ENCODE measurements around the gene RYR1.
A peak's percentile ranks its signal among the peaks of the same experiment; 100 is the strongest.

The RYR1 gene

DNA sequence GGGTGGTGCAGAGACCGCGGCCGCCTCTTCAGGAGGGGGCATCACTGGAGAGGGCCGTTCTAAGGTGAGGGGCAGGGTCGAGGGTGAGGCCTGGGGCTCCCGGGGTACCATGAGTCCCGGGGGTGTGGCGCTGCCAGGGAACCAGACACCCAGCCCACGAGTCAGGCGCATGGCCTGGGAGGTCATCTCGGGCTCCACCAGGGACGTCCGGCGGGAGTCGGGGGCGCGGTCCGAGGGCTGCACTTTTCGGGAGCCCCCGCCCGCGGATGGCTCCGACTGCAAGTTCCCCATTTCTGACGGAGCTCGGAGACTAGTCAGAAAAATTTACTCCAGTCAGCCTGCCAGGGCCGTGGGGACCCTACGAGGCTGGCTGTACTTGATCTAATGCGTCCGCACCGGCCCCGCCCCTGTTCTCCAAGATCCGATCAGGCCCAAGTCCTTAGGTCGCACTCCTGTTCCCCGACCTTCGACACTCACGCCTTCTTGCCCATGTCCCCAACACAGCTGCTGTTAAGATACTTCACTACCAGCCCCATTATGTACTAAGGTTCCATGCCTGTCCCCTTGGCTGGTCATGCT is 46.4 kb upstream of the RYR1 start:
- Histone ChIP-seq H3K4me3 (ENCODE audit: low read length) (peak overlapping the region; percentile 78), H3K79me2 (ENCODE audit: control insufficient read depth, low read length) (no peaks in the 10 kb centered on the region), H3K4me1 (ENCODE audit: control insufficient read depth, low read length) (peaks cover 25% of the 10 kb centered on the region), H3K9me3 (ENCODE audit: control insufficient read depth, insufficient read depth, low read length) (no peaks in the 10 kb centered on the region), H3K27me3 (ENCODE audit: control insufficient read depth, low read length) (peaks cover 43% of the 10 kb centered on the region), H3F3A (ENCODE audit: control insufficient read depth, insufficient read depth) (no peaks in the 10 kb centered on the region; the same call in 1 of the 2 replicates), H3K36me3 (ENCODE audit: control insufficient read depth, low read length) (peaks cover 12% of the 10 kb centered on the region), H3K9me2 (replicated peaks; ENCODE audit: control insufficient read depth, low read length) (no peaks in the 10 kb centered on the region), H4K20me1 (ENCODE audit: control insufficient read depth, insufficient read depth, low read depth, low read length) (0 out of 2 replicates have a peak, but pooled peaks cover 4% of the 10 kb centered on the region), H3K4me2 (ENCODE audit: low read length) (peak overlapping the region; percentile 95), H3K27ac (ENCODE audit: low read depth, low read length) (no peak overlapping the region; the same call in 1 of the 2 replicates)
- TF ChIP-seq EZH2phosphoT487 (IDR thresholded peaks at IDR 0.05; ENCODE audit: borderline replicate concordance, low read length): no peak
- TF ChIP-seq, protein P1, sequence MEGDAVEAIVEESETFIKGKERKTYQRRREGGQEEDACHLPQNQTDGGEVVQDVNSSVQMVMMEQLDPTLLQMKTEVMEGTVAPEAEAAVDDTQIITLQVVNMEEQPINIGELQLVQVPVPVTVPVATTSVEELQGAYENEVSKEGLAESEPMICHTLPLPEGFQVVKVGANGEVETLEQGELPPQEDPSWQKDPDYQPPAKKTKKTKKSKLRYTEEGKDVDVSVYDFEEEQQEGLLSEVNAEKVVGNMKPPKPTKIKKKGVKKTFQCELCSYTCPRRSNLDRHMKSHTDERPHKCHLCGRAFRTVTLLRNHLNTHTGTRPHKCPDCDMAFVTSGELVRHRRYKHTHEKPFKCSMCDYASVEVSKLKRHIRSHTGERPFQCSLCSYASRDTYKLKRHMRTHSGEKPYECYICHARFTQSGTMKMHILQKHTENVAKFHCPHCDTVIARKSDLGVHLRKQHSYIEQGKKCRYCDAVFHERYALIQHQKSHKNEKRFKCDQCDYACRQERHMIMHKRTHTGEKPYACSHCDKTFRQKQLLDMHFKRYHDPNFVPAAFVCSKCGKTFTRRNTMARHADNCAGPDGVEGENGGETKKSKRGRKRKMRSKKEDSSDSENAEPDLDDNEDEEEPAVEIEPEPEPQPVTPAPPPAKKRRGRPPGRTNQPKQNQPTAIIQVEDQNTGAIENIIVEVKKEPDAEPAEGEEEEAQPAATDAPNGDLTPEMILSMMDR (IDR thresholded peaks at IDR 0.05; ENCODE audit: low read depth, low read length, poor library complexity, severe bottlenecking): no peak

DNA sequence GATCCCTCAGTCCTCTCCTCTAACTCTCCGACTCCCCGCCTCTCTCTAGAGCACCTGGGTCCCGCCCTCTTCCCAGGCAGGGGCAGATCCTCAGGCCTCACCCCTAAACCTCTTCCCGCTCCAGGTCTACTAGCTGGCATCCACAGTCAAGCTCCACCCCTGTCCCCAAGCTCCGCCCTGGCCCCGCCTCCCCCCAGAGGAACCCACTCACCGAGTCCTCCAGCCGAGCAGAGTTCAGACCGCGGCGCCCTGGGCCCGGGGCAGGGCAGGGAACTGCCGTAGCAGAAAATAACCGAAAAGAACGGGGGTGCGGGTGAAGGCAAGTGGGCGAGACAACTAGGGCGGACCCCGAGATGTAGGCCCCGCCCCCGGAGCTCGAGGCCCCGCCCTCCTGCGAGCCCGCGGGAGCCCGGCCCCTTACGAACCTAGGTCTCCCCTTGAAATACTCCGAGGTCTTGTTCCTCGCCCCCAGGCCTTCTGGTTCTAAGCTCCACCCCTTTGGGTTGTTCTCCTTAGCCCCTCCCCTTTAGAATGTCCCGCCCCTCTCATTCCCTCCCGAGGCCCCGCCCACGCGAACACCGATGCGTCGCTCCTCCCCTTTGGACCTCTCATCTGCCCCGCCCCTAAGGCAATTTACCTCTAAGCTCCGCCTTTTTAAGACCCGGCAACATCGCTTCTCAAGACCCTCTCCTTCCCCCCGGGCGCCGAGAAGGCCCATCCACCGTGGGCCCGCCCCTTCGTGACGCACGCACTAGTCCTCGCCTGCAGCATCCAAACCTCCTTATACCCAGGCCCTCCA is 45.7 kb upstream of the RYR1 start, which contains the start of gene GGN:
Gene GGN, minus strand, starts transcription at position 485 of the 799 bp plus-strand sequence. CDS start 773 bp downstream, outside the sequence.
- H3K4me1 ChIP-seq (ENCODE audit: control insufficient read depth, low read length): peaks cover 25% of the 10 kb centered on the region
- H3K4me3 ChIP-seq (ENCODE audit: low read length): peak within 1 kb of the TSS; percentile 78
- TF ChIP-seq, protein P1 (IDR thresholded peaks at IDR 0.05; ENCODE audit: low read depth, low read length, poor library complexity, severe bottlenecking): no peak
- TF ChIP-seq EZH2phosphoT487 (IDR thresholded peaks at IDR 0.05; ENCODE audit: borderline replicate concordance, low read length): no peak
- peaks cover 45% of the 10 kb centered on the region for H3K27me3 ChIP-seq (ENCODE audit: control insufficient read depth, low read length)
- H3K27ac ChIP-seq (ENCODE audit: low read depth, low read length): no peak within 1 kb of the TSS; the same call in 1 of the 2 replicates
- 0 out of 2 replicates have a peak, but pooled peaks cover 4% of the 10 kb centered on the region for H4K20me1 ChIP-seq (ENCODE audit: control insufficient read depth, insufficient read depth, low read depth, low read length)
- peak within 1 kb of the TSS; percentile 95 for H3K4me2 ChIP-seq (ENCODE audit: low read length)
- H3K9me3 ChIP-seq (ENCODE audit: control insufficient read depth, insufficient read depth, low read length): no peaks in the 10 kb centered on the region
- H3K9me2 ChIP-seq (replicated peaks; ENCODE audit: control insufficient read depth, low read length): no peaks in the 10 kb centered on the region
- no peaks in the 10 kb centered on the region for H3K79me2 ChIP-seq (ENCODE audit: control insufficient read depth, low read length)
- H3K36me3 ChIP-seq (ENCODE audit: control insufficient read depth, low read length): peaks cover 8% of the 10 kb centered on the region; the same call in 1 of the 2 replicates
- H3F3A ChIP-seq (ENCODE audit: control insufficient read depth, insufficient read depth): no peaks in the 10 kb centered on the region; the same call in 1 of the 2 replicates

DNA sequence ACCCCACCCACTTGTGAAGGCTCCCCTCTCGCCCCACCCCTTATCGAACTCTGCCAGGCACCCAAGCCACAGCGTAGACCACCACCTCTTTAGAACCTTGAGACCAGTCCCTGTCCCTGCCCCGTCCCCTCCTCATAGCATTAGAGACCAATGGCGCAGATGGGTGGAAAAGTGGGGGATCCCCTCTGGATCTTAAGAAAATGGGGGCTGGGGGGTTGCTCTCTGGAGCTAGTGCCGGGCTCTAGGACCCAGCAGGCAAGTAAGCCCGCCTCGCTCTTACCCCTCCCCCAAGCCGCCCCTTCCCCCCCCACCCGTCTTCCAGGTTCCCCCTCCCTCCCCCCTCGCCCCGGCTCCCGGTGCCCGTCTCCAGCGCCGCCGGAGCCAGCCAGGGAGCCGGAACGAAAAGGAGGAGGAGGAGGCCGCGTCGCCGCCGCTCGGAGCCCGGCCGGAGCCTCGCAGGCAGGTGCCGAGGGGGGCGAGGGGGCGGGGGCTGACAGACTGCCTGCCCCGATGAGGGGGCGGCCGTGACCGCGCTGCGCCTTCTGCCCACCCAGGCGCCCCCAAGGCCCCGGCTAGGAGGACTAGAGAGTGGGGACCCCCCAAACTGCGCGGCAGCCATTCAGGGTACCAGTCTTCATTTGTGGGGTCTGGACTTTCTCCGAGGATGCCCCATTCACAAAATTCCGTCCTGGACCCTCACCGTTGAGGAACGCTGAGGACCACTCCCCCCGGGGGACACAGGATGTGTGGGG is 45.0 kb upstream of the RYR1 start, which contains the start of gene SPRED3:
Gene SPRED3, plus strand, starts transcription at position 349 of the 752 bp plus-strand sequence. CDS start 1,606 bp downstream, outside the sequence.
- no peaks in the 10 kb centered on the region for H3K9me3 ChIP-seq (ENCODE audit: control insufficient read depth, insufficient read depth, low read length)
- TF ChIP-seq, protein P1 (IDR thresholded peaks at IDR 0.05; ENCODE audit: low read depth, low read length, poor library complexity, severe bottlenecking): no peak
- TF ChIP-seq EZH2phosphoT487 (IDR thresholded peaks at IDR 0.05; ENCODE audit: borderline replicate concordance, low read length): no peak; the same call in 1 of the 2 replicates
- peaks cover 25% of the 10 kb centered on the region for H3K4me1 ChIP-seq (ENCODE audit: control insufficient read depth, low read length)
- H4K20me1 ChIP-seq (ENCODE audit: control insufficient read depth, insufficient read depth, low read depth, low read length): 0 out of 2 replicates have a peak, but pooled peaks cover 4% of the 10 kb centered on the region
- H3K27me3 ChIP-seq (ENCODE audit: control insufficient read depth, low read length): peaks cover 47% of the 10 kb centered on the region
- no peaks in the 10 kb centered on the region for H3K9me2 ChIP-seq (replicated peaks; ENCODE audit: control insufficient read depth, low read length)
- H3K4me2 ChIP-seq (ENCODE audit: low read length): peak within 1 kb of the TSS; percentile 95
- no peaks in the 10 kb centered on the region; the same call in 1 of the 2 replicates for H3F3A ChIP-seq (ENCODE audit: control insufficient read depth, insufficient read depth)
- peak within 1 kb of the TSS; percentile 78 for H3K4me3 ChIP-seq (ENCODE audit: low read length)
- H3K79me2 ChIP-seq (ENCODE audit: control insufficient read depth, low read length): no peaks in the 10 kb centered on the region
- H3K27ac ChIP-seq (ENCODE audit: low read depth, low read length): no peak within 1 kb of the TSS; the same call in 1 of the 2 replicates
- H3K36me3 ChIP-seq (ENCODE audit: control insufficient read depth, low read length): peaks cover 3% of the 10 kb centered on the region; the same call in 1 of the 2 replicates
